ENCODE results near the gene ROBO3. TPM values are rescaled to one million over a fixed set of nuclear protein-coding genes. Genes with fewer than 3 reads are reported as not detected.
A peak's percentile ranks its signal among the peaks of the same experiment; 100 is the strongest.

The ROBO3 gene
- total and polyA plus RNA-seq, 12 donors = 1.7 to 87.4 (median 19.1) TPM

DNA sequence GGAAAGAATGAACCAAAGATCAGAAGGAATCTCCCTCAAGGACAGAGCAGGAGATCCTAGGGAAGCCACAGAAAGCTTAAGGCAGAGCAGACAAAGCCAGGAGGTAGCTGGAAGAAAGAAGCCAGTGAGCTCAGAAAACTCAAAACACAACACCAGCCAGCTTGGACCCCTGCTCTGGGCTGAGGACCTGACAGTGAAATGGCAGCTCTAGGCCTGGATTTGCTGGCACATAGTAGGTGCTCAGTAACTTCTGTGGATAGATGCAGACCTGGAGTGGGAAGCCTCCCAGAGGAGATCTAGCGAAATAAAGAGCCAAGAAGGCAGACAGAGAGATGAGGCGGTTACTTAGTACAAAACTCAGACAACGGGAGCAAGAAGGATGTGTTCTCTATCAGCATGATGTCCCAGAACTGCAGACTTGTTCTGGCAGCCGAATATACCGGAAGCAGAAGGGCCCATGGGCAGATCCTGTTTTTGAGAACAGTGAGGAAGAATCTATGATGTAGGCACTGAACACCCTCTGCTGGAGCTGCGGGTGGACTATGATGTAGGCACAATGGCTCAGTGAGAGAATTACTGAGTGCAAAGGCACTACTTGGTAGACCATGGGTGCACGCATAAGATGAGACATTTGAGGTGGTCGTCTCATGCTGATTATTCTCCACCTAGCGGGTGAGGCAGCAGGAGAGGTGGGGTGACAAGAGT lies 27.7 kb downstream of the ROBO3 start:
- peaks cover 1 to 4% of the 10 kb centered on the region in 2 donors for H3K4me1 ChIP-seq (replicated peaks in 1 of 2)
- no peaks in the 10 kb centered on the region for H3K9me3 ChIP-seq (replicated peaks in 1 of 3)
- intact Hi-C loops (cut with DNase I) = no loop called here
- WGBS, 4 donors = 71 to 84% (median 78%) methylated on average over 9 of the region's 9 CpGs
- H3K27ac ChIP-seq = peak overlapping the region in 1 of 5 donors; percentile 38
- no peaks in the 10 kb centered on the region for H3K36me3 ChIP-seq (replicated peaks in 1 of 2)
- TF ChIP-seq, protein P1, sequence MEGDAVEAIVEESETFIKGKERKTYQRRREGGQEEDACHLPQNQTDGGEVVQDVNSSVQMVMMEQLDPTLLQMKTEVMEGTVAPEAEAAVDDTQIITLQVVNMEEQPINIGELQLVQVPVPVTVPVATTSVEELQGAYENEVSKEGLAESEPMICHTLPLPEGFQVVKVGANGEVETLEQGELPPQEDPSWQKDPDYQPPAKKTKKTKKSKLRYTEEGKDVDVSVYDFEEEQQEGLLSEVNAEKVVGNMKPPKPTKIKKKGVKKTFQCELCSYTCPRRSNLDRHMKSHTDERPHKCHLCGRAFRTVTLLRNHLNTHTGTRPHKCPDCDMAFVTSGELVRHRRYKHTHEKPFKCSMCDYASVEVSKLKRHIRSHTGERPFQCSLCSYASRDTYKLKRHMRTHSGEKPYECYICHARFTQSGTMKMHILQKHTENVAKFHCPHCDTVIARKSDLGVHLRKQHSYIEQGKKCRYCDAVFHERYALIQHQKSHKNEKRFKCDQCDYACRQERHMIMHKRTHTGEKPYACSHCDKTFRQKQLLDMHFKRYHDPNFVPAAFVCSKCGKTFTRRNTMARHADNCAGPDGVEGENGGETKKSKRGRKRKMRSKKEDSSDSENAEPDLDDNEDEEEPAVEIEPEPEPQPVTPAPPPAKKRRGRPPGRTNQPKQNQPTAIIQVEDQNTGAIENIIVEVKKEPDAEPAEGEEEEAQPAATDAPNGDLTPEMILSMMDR (IDR thresholded peaks at IDR 0.05) = no peak
- no peak for TF ChIP-seq POLR2A (IDR thresholded peaks at IDR 0.05)
- peak in 2 of 7 donors; percentile 29 to 45 for DNase-seq
- H3K4me3 ChIP-seq = no peak overlapping the region
- H3K27me3 ChIP-seq = no peaks in the 10 kb centered on the region

GRCh38 chr11:124893781-124894401 lies 28.7 kb downstream of the ROBO3 start:
- WGBS, 4 donors = 82 to 88% (median 85%) methylated on average over 6 to 14 of the region's 14 CpGs
- no peak for DNase-seq
- intact Hi-C loops (cut with DNase I) = no loop called here
- Histone ChIP-seq H3K4me1 (replicated peaks in 1 of 2) (peaks cover 7 to 11% of the 10 kb centered on the region in 2 donors), H3K9me3 (replicated peaks in 1 of 3) (no peaks in the 10 kb centered on the region), H3K27ac (peak overlapping the region in 1 of 5 donors; percentile 29), H3K27me3 (no peaks in the 10 kb centered on the region), H3K36me3 (replicated peaks in 1 of 2) (no peaks in the 10 kb centered on the region), H3K4me3 (no peak overlapping the region)
- TF ChIP-seq, protein P1 (IDR thresholded peaks at IDR 0.05) = no peak
- no peak for TF ChIP-seq POLR2A (IDR thresholded peaks at IDR 0.05)

DNA sequence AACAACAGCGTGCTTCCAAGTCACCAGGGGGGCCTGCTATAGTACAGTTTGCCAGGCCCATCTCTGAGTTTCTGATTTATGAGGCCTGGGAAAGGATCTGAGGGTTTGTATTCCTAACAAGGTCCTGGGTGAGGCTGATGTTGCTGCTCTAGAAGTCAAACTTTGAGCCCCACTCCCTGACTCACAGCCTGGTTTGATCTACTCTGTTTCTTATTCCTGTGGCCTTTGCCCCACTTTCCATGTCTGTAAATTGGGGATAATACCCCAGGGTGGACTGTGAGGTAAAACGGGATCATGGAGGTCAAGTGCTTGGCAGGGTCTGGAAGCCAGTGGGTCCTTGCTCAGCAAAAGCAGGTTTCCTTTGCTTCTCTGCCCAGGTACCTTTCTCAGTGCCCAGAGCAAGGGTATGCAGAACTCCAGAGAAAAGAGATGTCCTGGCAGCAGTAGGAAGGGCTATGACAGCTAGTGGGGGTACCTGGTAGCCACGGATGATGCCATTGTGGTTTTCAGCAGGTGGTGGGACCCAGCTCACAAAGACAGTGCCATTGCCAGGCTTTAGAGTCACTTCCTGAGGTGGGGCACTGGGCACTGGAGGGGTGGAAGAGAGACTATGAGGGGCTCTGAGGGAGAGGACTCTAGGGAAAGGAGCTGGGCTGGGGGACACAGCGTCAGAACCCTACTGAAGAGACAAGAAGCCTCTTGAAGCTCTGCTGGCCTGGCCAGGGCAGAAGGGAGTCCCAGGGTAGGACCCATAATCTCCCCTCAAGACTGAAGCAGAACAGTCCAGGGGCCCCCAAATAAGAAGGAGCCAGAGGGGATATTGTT lies 29.6 kb downstream of the ROBO3 start:
- Histone ChIP-seq H3K4me3 (no peak overlapping the region), H3K36me3 (replicated peaks in 1 of 2) (no peaks in the 10 kb centered on the region), H3K27me3 (no peaks in the 10 kb centered on the region), H3K27ac (peak overlapping the region in 1 of 5 donors; percentile 91), H3K4me1 (replicated peaks in 1 of 2) (peaks cover 10 to 21% of the 10 kb centered on the region in 2 donors), H3K9me3 (replicated peaks in 1 of 3) (no peaks in the 10 kb centered on the region)
- intact Hi-C loops (cut with DNase I) = no loop called here
- 74 to 78% (median 77%) methylated on average over 4 of the region's 4 CpGs for WGBS, 4 donors
- no peak for TF ChIP-seq POLR2A (IDR thresholded peaks at IDR 0.05)
- TF ChIP-seq, protein P1 (IDR thresholded peaks at IDR 0.05) = no peak
- DNase-seq = no peak

- no peaks in the 10 kb centered on the region for H3K27me3 ChIP-seq
- H3K4me1 ChIP-seq (replicated peaks in 1 of 2) = peaks cover 10 to 21% of the 10 kb centered on the region in 2 donors
- H3K9me3 ChIP-seq (replicated peaks in 1 of 3) = no peaks in the 10 kb centered on the region
- H3K4me3 ChIP-seq = no peak overlapping the region
- no peak for DNase-seq
- H3K36me3 ChIP-seq (replicated peaks in 1 of 2) = no peaks in the 10 kb centered on the region
- no peak for TF ChIP-seq POLR2A (IDR thresholded peaks at IDR 0.05)
- TF ChIP-seq, protein P1 (IDR thresholded peaks at IDR 0.05) = no peak
- intact Hi-C loops (cut with DNase I) = no loop called here
- WGBS, 4 donors = 71 to 89% (median 84%) methylated on average over 10 to 20 of the region's 20 CpGs
- H3K27ac ChIP-seq = peak overlapping the region in 1 of 5 donors; percentile 91
Measured at GRCh38 chr11:124895471-124895971, 30.3 kb downstream of the ROBO3 start.
